ENCODE results near the gene FAM3D.

FAM3D gene

GRCh38 chr3:58591517-58592510, 74.8 kb downstream of the FAM3D start:
- DNase-seq (ENCODE audit: low read depth): no peak

GRCh38 chr3:58588030-58588614, 78.5 kb downstream of the FAM3D start:
- DNase-seq (ENCODE audit: low read depth): no peak

- DNase-seq (ENCODE audit: low read depth): no peak
These were observed 79.8 kb downstream of the FAM3D start for GRCh38 chr3:58586776-58587192.

- DNase-seq (ENCODE audit: low read depth): no peak
These were observed 80.6 kb downstream of the FAM3D start for GRCh38 chr3:58585994-58586393.

- peak; percentile 25 for DNase-seq (ENCODE audit: low read depth)
These were observed 81.4 kb downstream of the FAM3D start for GRCh38 chr3:58585005-58585786.

GRCh38 chr3:58584690-58585004, 81.9 kb downstream of the FAM3D start:
- DNase-seq (ENCODE audit: low read depth): no peak
